ENCODE results near the gene ALDOA. TPM values are rescaled to one million over a fixed set of nuclear protein-coding genes. Genes with fewer than 3 reads are reported as not detected.
A peak's percentile ranks its signal among the peaks of the same experiment; 100 is the strongest.
"Not testable (repeated sequence)": the region's sequence is repeated elsewhere in the genome, so short reads cannot be mapped to it uniquely, and the experiment has no call there.

ALDOA gene
- 100 to 1,000 TPM; 412 to 544 (median 490) TPM for total RNA-seq
- total RNA-seq (2013), result 331 TPM

- peaks cover 36 to 56% of the 10 kb centered on the region in 2 donors for H3K4me1 Mint-ChIP-seq
- no peaks in the 10 kb centered on the region for H3K36me3 Mint-ChIP-seq
- Histone ChIP-seq H3K36me3 (ENCODE audit: control insufficient read depth, insufficient read depth, low read length) (peaks cover 31% of the 10 kb centered on the region), H3K27me3 (ENCODE audit: control insufficient read depth, insufficient read depth, low read length) (no peaks in the 10 kb centered on the region), H3K4me1 (ENCODE audit: control insufficient read depth, insufficient read depth, low read length) (peaks cover 42% of the 10 kb centered on the region), H3K9me3 (ENCODE audit: control insufficient read depth, insufficient read depth, low read length) (no peaks in the 10 kb centered on the region), H3K27ac (ENCODE audit: low read length) (peak within 1 kb of the TSS; percentile 79), H3K4me3 (ENCODE audit: low read length) (peak within 1 kb of the TSS; percentile 96)
- peak within 1 kb of the TSS; percentile 98 for H3K4me3 Mint-ChIP-seq
- intact Hi-C loops (cut with micrococcal nuclease), result loop anchor here (1.0 to 10.0 kb wide), 2 partner anchors 10 to 339 kb away; partner anchors contain the start of genes PPP4C and ZNF771
- H3K27me3 Mint-ChIP-seq (ENCODE audit: low read depth in 2 of 2), result no peaks in the 10 kb centered on the region
- H3K9me3 Mint-ChIP-seq, result no peaks in the 10 kb centered on the region
- TF ChIP-seq CTCF (IDR thresholded peaks at IDR 0.05), result no peak
- WGBS (ENCODE audit: insufficient coverage), result under 1% methylated on average over 99 of the region's 99 CpGs
- ATAC-seq (peak; percentile 80 to 94 (median 84)), DNase-seq (peak; percentile 94 to 96)
- peak within 1 kb of the TSS; percentile 94 to 98 for H3K27ac Mint-ChIP-seq
These were observed at the start of gene ALDOA for GRCh38 chr16:30065102-30065942. Gene ALDOA, plus strand, starts transcription at chr16:30065760. Its CDS starts 1,138 bp downstream, at chr16:30066898.

- H3K36me3 ChIP-seq (ENCODE audit: control insufficient read depth, insufficient read depth, low read length), result no peaks in the 10 kb centered on the region
- WGBS (ENCODE audit: insufficient coverage), result 93% methylated on average over 7 of the region's 8 CpGs
- no peak overlapping the region for H3K27ac ChIP-seq (ENCODE audit: low read length)
- Mint-ChIP-seq H3K27me3 (ENCODE audit: low read depth in 2 of 2) (peaks cover 6 to 19% of the 10 kb centered on the region in 2 donors), H3K4me1 (peaks cover 13 to 18% of the 10 kb centered on the region in 2 donors), H3K36me3 (no peaks in the 10 kb centered on the region), H3K4me3 (no peak overlapping the region), H3K9me3 (no peaks in the 10 kb centered on the region), H3K27ac (no peak overlapping the region)
- intact Hi-C loops (cut with micrococcal nuclease), result no loop called here
- ATAC-seq (no peak), DNase-seq (no peak)
- H3K9me3 ChIP-seq (ENCODE audit: control insufficient read depth, insufficient read depth, low read length), result no peaks in the 10 kb centered on the region
- peaks cover under 1% of the 10 kb centered on the region for H3K27me3 ChIP-seq (ENCODE audit: control insufficient read depth, insufficient read depth, low read length)
- peaks cover 11% of the 10 kb centered on the region for H3K4me1 ChIP-seq (ENCODE audit: control insufficient read depth, insufficient read depth, low read length)
- no peak overlapping the region for H3K4me3 ChIP-seq (ENCODE audit: low read length)
- no peak for TF ChIP-seq CTCF (IDR thresholded peaks at IDR 0.05)
These were observed 48.8 kb upstream of the ALDOA start for GRCh38 chr16:30016555-30017276.

- Mint-ChIP-seq H3K27me3 (ENCODE audit: low read depth in 2 of 2) (peaks cover under 1 to 14% of the 10 kb centered on the region in 2 donors), H3K27ac (no peak overlapping the region), H3K4me1 (peaks cover 8 to 13% of the 10 kb centered on the region in 2 donors), H3K9me3 (no peaks in the 10 kb centered on the region), H3K36me3 (no peaks in the 10 kb centered on the region), H3K4me3 (no peak overlapping the region)
- TF ChIP-seq CTCF (IDR thresholded peaks at IDR 0.05), result no peak
- Histone ChIP-seq H3K4me1 (ENCODE audit: control insufficient read depth, insufficient read depth, low read length) (peaks cover 12% of the 10 kb centered on the region), H3K36me3 (ENCODE audit: control insufficient read depth, insufficient read depth, low read length) (no peaks in the 10 kb centered on the region), H3K27me3 (ENCODE audit: control insufficient read depth, insufficient read depth, low read length) (no peaks in the 10 kb centered on the region), H3K4me3 (ENCODE audit: low read length) (no peak overlapping the region), H3K9me3 (ENCODE audit: control insufficient read depth, insufficient read depth, low read length) (no peaks in the 10 kb centered on the region), H3K27ac (ENCODE audit: low read length) (no peak overlapping the region)
- intact Hi-C loops (cut with micrococcal nuclease), result no loop called here
- 100% methylated on average over 2 of the region's 2 CpGs for WGBS (ENCODE audit: insufficient coverage)
- DNase-seq (no peak), ATAC-seq (no peak)
These were observed 48.3 kb upstream of the ALDOA start for GRCh38 chr16:30017277-30017656.

GRCh38 chr16:30017937-30018336 lies 47.6 kb upstream of the ALDOA start:
- peaks cover 8 to 13% of the 10 kb centered on the region in 2 donors for H3K4me1 Mint-ChIP-seq
- H3K36me3 Mint-ChIP-seq; H3K27ac Mint-ChIP-seq; H3K9me3 Mint-ChIP-seq; H3K27me3 ChIP-seq (ENCODE audit: control insufficient read depth, insufficient read depth, low read length); intact Hi-C loops (cut with micrococcal nuclease); H3K4me3 ChIP-seq (ENCODE audit: low read length); DNase-seq; H3K4me3 Mint-ChIP-seq; ATAC-seq; H3K9me3 ChIP-seq (ENCODE audit: control insufficient read depth, insufficient read depth, low read length); H3K36me3 ChIP-seq (ENCODE audit: control insufficient read depth, insufficient read depth, low read length); H3K27ac ChIP-seq (ENCODE audit: low read length): not testable (repeated sequence)
- H3K27me3 Mint-ChIP-seq (ENCODE audit: low read depth in 2 of 2), result peaks cover 0 to 14% of the 10 kb centered on the region in 2 donors
- H3K4me1 ChIP-seq (ENCODE audit: control insufficient read depth, insufficient read depth, low read length), result peaks cover 12% of the 10 kb centered on the region
- WGBS (ENCODE audit: insufficient coverage), result 75% methylated on average over 1 of the region's 4 CpGs
